ENCODE data around the gene FAM107B. TPM values are rescaled to one million over a fixed set of nuclear protein-coding genes. Genes with fewer than 3 reads are reported as not detected.
A peak's percentile ranks its signal among the peaks of the same experiment; 100 is the strongest.

FAM107B gene
- total and polyA plus RNA-seq, 2 of the 13 experiments (the other 11 are each of a cell fraction or from before 2014, with no cell fraction given), result 15.7 to 24.8 TPM

GRCh38 chr10:14588084-14588937, 186.4 kb downstream of the FAM107B start (continued):
- peak; percentile 55 for TF ChIP-seq ARID5B (CRISPR knock-in tag; IDR thresholded peaks at IDR 0.05)
- TF ChIP-seq MNT (IDR thresholded peaks at IDR 0.05), result peak; percentile 49
- peak; percentile 70 for TF ChIP-seq ZBTB38 (CRISPR knock-in tag; IDR thresholded peaks at IDR 0.05)
- 0 out of 2 replicates have a peak, but pooled peaks have one; percentile 22 for TF ChIP-seq SAP130 (CRISPR knock-in tag; IDR thresholded peaks at IDR 0.05; ENCODE audit: low read depth)
- TF ChIP-seq PITX1 (CRISPR knock-in tag; IDR thresholded peaks at IDR 0.05), result no peak
- TF ChIP-seq MYPOP (CRISPR knock-in tag; IDR thresholded peaks at IDR 0.05), result 0 out of 2 replicates have a peak, but pooled peaks have one; percentile 28
- 0 out of 2 replicates have a peak, but pooled peaks have one; percentile 26 for TF ChIP-seq ZBTB7B (CRISPR knock-in tag; IDR thresholded peaks at IDR 0.05)
- TF ChIP-seq TEAD3 (CRISPR knock-in tag; optimal IDR thresholded peaks at IDR 0.05; ENCODE audit: borderline replicate concordance), result peak; percentile 66
- TF ChIP-seq NFYC (CRISPR knock-in tag; IDR thresholded peaks at IDR 0.05), result no peak
- peak; percentile 22; the same call in 1 of the 2 replicates for TF ChIP-seq NCOR1 (IDR thresholded peaks at IDR 0.05; ENCODE audit: borderline replicate concordance, low read length)
- TF ChIP-seq CREB1 (IDR thresholded peaks at IDR 0.05), result no peak
- TF ChIP-seq CREB1 (CRISPR knock-in tag; IDR thresholded peaks at IDR 0.05), result peak; percentile 34; the same call in 1 of the 2 replicates
- no peak for TF ChIP-seq ETS1 (CRISPR knock-in tag; IDR thresholded peaks at IDR 0.05)
- peak in 1 of 2 experiments; percentile 54; a peak in 1 of 4 replicates for TF ChIP-seq EP300 (IDR thresholded peaks at IDR 0.05; ENCODE audit: low read depth in 2 of 2, low read length in 2 of 2)
- TF ChIP-seq EP300 (CRISPR knock-in tag; IDR thresholded peaks at IDR 0.05; ENCODE audit: borderline replicate concordance), result no peak
- TF ChIP-seq MXD4 (CRISPR knock-in tag; IDR thresholded peaks at IDR 0.05), result 0 out of 2 replicates have a peak, but pooled peaks have one; percentile 16
- 0 out of 2 replicates have a peak, but pooled peaks have one; percentile 19 for TF ChIP-seq THAP11 (CRISPR knock-in tag; IDR thresholded peaks at IDR 0.05)
- TF ChIP-seq MAX (IDR thresholded peaks at IDR 0.05), result peak; percentile 74
- no peak for TF ChIP-seq JDP2 (CRISPR knock-in tag; IDR thresholded peaks at IDR 0.05; ENCODE audit: borderline replicate concordance)
- TF ChIP-seq ETV5 (CRISPR knock-in tag; IDR thresholded peaks at IDR 0.05; ENCODE audit: borderline replicate concordance), result peak; percentile 32; the same call in 1 of the 2 replicates
